ENCODE measurements around the gene MAX.

GRCh38 chr14:65072256-65072655 lies 30.1 kb downstream of the MAX start:
- TF ChIP-seq CTCF (IDR thresholded peaks at IDR 0.05 in 8 of 11, conservative IDR thresholded peaks at IDR 0.05 in 3 of 11) (no peak), POLR2A (IDR thresholded peaks at IDR 0.05) (no peak), POLR2AphosphoS5 (IDR thresholded peaks at IDR 0.05) (no peak)
